Adrenal gland (tissue), 12 donors: ENCODE data around the gene KIRREL1. TPM values are rescaled to one million over a fixed set of nuclear protein-coding genes. Genes with fewer than 3 reads are reported as not detected.
A peak's percentile ranks its signal among the peaks of the same experiment; 100 is the strongest.

Experiments
- DNase-seq, 7 donors: peaks; one replicate each; pipeline ENCODE4 v3.0.0-alpha.2; 2019 to 2020
- H3K27ac ChIP-seq, 5 donors: fragments of 200-600 bp; sonication (generic) in 4 of 5; 1 replicate in 3 of 5; 2 replicates in 2 of 5; pipeline versions ENCODE4 v1.5.1 to v1.8.0; 2016 to 2020; ENCODE audit warnings: mild to moderate bottlenecking in 1 of 5
- H3K27me3 ChIP-seq: fragments of 200-600 bp; 2 replicates; pipeline ENCODE4 v1.8.0; 2021
- H3K36me3 ChIP-seq, 2 donors: fragments of 200-600 bp; replicated peaks in 1 of 2; 1 replicate in 1 of 2; 2 replicates in 1 of 2; pipeline versions ENCODE4 v1.5.1 to v1.8.0; 2018 to 2022
- H3K4me1 ChIP-seq, 2 donors: fragments of 200-600 bp; replicated peaks in 1 of 2; 1 replicate in 1 of 2; 2 replicates in 1 of 2; pipeline versions ENCODE4 v1.5.1 to v1.8.0; 2018 to 2021
- H3K4me3 ChIP-seq, 4 donors: fragments of 200-600 bp; sonication (generic) in 3 of 4; one replicate each; pipeline ENCODE4 v1.5.1; 2016 to 2018
- H3K9me3 ChIP-seq, 3 donors: fragments of 200-600 bp; sonication (generic) in 1 of 3; replicated peaks in 1 of 3; 1 replicate in 2 of 3; 2 replicates in 1 of 3; pipeline versions ENCODE4 v1.5.1 to v1.8.0; 2016 to 2021
- POLR2A ChIP-seq, 2 donors: fragments of 450-650 bp; IDR thresholded peaks; one replicate each; pipeline ENCODE4 v1.6.1; 2017; ENCODE audit warnings: antibody characterized with exemption in 2 of 2, mild to moderate bottlenecking in 2 of 2, moderate library complexity in 1 of 2
- WGBS, 4 donors: extraction: QIAGEN DNeasy Blood & Tissue Kit in 2 of 4; methylation state at CpG; one replicate each; pipeline versions ENCODE4 v1.1.5 to v1.1.7; 2013 to 2017; 5-methylcytosine and 5-hydroxymethylcytosine counted together
- intact Hi-C, 2 donors: fragments of 100-400 bp; cut with DNase I; formaldehyde crosslinking; loops; one replicate each; pipeline versions ENCODE4 v1.14.1 to v1.15.0; 2022 to 2023
- polyA plus RNA-seq, 3 donors: library from polyadenylated mRNA; stranded (reverse); fragments of 200-250 nt in 2 of 3; fragments of 350-450 nt in 1 of 3; fragmentation: Illumina TruSeq in 1 of 3; extraction: RNeasy Lipid Tissue Mini Kit (QIAGEN cat#74804) in 1 of 3; gene quantifications; one replicate each; pipeline ENCODE4 v1.2.3, GENCODE V29; 2013 to 2014
- total RNA-seq, 9 donors: library from RNA; depleted of rRNA in 4 of 9; stranded (reverse); fragments of >200 nt in 4 of 9; fragments of 120-200 nt in 1 of 9; fragmentation: NEBNext Ultra II Directional in 1 of 9; extraction: Animal tissue kit (Norgen Biotek cat#: 25700) in 1 of 9; gene quantifications; one replicate each; pipeline versions ENCODE4 v1.1.0 to v1.2.4, GENCODE V29; 2013 to 2023
- TF ChIP-seq, protein P1 (sequence below), 6 experiments: fragments of 450-650 bp in 4 of 6; fragments of 200-600 bp in 2 of 6; sonication (generic) in 1 of 6; IDR thresholded peaks; 1 replicate in 5 of 6; 2 replicates in 1 of 6; pipeline versions ENCODE4 v1.5.1 to v1.8.0; 2016 to 2021; ENCODE audit warnings: antibody characterized with exemption in 6 of 6, mild to moderate bottlenecking in 2 of 6, moderate library complexity in 1 of 6
- donor health status: healthy with polysubstance abuse.
- donor health status: Bipolar disorder and iron deficiency.
- donor health status: DM: yes; HTN: yes; CAD: no.
- donor health status: DM: no; HTN: no; CAD: no.
- donor health status: DM: no; HTN: no; CAD: no.
- donor health status: DM: yes; HTN: yes; CAD: no.

KIRREL1 gene
- total and polyA plus RNA-seq, 12 donors, result 10.1 to 57.2 (median 39.8) TPM

DNA sequence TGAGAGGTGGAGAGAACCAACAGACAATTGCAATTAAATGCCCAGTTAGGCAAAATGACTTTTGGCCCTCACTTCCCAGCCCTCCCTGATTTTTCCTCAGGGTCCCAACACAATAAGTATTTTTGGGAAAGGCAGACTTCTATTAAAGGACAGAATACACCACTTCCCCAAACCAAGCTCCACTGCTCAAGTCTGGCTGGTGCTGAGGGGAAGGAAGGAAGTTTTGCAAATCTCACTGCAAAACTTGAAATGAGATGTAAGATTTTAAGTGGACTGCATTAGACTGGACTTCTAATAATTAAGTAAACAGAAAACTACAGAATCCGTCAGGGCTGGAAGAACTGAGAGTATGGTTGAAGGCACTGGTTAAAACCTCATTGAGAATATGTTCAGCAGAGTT, 155.0 kb downstream of the KIRREL1 start:
- peak overlapping the region in 3 of 5 donors; percentile 29 to 78 (median 77) for H3K27ac ChIP-seq
- H3K4me3 ChIP-seq, result no peak overlapping the region
- H3K9me3 ChIP-seq, result no peaks in the 10 kb centered on the region
- no peak for DNase-seq
- WGBS, 4 donors, result 57 to 72% (median 66%) methylated on average over 1 of the region's 1 CpG
- H3K36me3 ChIP-seq, result no peaks in the 10 kb centered on the region
- TF ChIP-seq POLR2A (IDR thresholded peaks at IDR 0.05), result no peak
- TF ChIP-seq, protein P1, sequence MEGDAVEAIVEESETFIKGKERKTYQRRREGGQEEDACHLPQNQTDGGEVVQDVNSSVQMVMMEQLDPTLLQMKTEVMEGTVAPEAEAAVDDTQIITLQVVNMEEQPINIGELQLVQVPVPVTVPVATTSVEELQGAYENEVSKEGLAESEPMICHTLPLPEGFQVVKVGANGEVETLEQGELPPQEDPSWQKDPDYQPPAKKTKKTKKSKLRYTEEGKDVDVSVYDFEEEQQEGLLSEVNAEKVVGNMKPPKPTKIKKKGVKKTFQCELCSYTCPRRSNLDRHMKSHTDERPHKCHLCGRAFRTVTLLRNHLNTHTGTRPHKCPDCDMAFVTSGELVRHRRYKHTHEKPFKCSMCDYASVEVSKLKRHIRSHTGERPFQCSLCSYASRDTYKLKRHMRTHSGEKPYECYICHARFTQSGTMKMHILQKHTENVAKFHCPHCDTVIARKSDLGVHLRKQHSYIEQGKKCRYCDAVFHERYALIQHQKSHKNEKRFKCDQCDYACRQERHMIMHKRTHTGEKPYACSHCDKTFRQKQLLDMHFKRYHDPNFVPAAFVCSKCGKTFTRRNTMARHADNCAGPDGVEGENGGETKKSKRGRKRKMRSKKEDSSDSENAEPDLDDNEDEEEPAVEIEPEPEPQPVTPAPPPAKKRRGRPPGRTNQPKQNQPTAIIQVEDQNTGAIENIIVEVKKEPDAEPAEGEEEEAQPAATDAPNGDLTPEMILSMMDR (IDR thresholded peaks at IDR 0.05), result no peak
- H3K4me1 ChIP-seq, result peaks cover 24 to 36% of the 10 kb centered on the region in 2 donors
- H3K27me3 ChIP-seq, result no peaks in the 10 kb centered on the region
- intact Hi-C loops, result no loop called here

DNA sequence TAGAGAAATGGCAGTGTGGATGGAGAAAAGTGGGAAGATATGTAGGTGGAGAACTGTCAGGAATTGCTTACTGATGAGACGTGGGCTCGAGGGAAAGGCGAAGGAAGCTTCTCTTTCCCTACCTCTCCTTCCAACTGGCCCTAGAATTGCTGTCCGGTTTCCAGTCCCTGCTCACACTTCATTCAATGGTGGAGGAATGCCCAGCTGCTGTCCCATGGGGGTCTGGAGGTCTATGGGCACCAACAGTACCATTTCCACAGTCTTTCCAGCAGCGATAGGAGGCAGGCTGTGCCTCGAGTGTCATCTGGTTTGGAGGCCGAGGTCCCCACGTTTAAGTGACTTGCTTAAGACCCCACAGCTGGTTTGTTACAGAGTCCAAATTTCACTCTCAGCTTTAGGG, 155.7 kb downstream of the KIRREL1 start:
- intact Hi-C loops, result no loop called here
- Histone ChIP-seq H3K36me3 (no peaks in the 10 kb centered on the region), H3K27me3 (no peaks in the 10 kb centered on the region), H3K4me3 (peak overlapping the region in 2 of 4 donors; percentile 7 to 63), H3K27ac (peak overlapping the region; percentile 29 to 78 (median 57)), H3K4me1 (peaks cover 24 to 36% of the 10 kb centered on the region in 2 donors), H3K9me3 (no peaks in the 10 kb centered on the region)
- peak in 1 of 7 donors; percentile 56 for DNase-seq
- TF ChIP-seq, protein P1 (IDR thresholded peaks at IDR 0.05), result no peak
- no peak for TF ChIP-seq POLR2A (IDR thresholded peaks at IDR 0.05)
- WGBS, 4 donors, result 44 to 51% (median 46%) methylated on average over 8 of the region's 8 CpGs

Other genes starting within 250 kb of the KIRREL1 start
- gene FCRL2, start 216.5 kb upstream of the KIRREL1 start, total RNA-seq, result not detected
- gene FCRL2, start 216.5 kb upstream of the KIRREL1 start, polyA plus RNA-seq, result under 1 TPM; 0.03 to 0.15 (median 0.08) TPM
- gene FCRL1, start 173.5 kb upstream of the KIRREL1 start, total RNA-seq, result under 1 TPM in 1 of 9 donors, not detected in 8; 0.40 TPM
- under 1 TPM in 1 of 3 donors, not detected in 2; 0.03 TPM for gene FCRL1, start 173.5 kb upstream of the KIRREL1 start, polyA plus RNA-seq
- gene CD5L, start 151.8 kb upstream of the KIRREL1 start, total RNA-seq, result 1 to 10 TPM in 1 of 9 donors, under 1 TPM in 1, not detected in 7; 0.32 to 2.4 TPM
- gene CD5L, start 151.8 kb upstream of the KIRREL1 start, polyA plus RNA-seq, result under 1 TPM in 1 of 3 donors, not detected in 2; 0.16 TPM
- 1 to 10 TPM; 1.1 to 5.2 (median 3.3) TPM for gene CD1D, start 187.2 kb downstream of the KIRREL1 start, total RNA-seq
- gene CD1D, start 187.2 kb downstream of the KIRREL1 start, polyA plus RNA-seq, result 1 to 10 TPM; 1.4 to 5.6 (median 2.3) TPM